Left ventricle myocardium inferior (tissue), 1 donor: ENCODE results near the gene CHEK2. TPM values are rescaled to one million over a fixed set of nuclear protein-coding genes. Genes with fewer than 3 reads are reported as not detected.

Experiments used
- DNase-seq: peaks from one replicate; pipeline ENCODE4 v3.0.0-alpha.2; 2020
- H3K27ac ChIP-seq: fragments of 200-600 bp; replicated peaks from 2 replicates; pipeline ENCODE4 v1.8.0; 2021
- H3K27me3 ChIP-seq: fragments of 200-600 bp; 2 replicates; pipeline ENCODE4 v1.8.0; 2021; ENCODE audit warnings: low read depth
- H3K36me3 ChIP-seq: fragments of 200-600 bp; 2 replicates; pipeline ENCODE4 v1.8.0; 2021
- H3K4me1 ChIP-seq: fragments of 200-600 bp; 2 replicates; pipeline ENCODE4 v1.8.0; 2021
- H3K4me3 ChIP-seq: fragments of 200-600 bp; 2 replicates; pipeline ENCODE4 v1.8.0; 2021; ENCODE audit warnings: mild to moderate bottlenecking, moderate library complexity
- H3K9me3 ChIP-seq: fragments of 200-600 bp; replicated peaks from 2 replicates; pipeline ENCODE4 v1.8.0; 2021
- CTCF ChIP-seq: fragments of 200-600 bp; IDR thresholded peaks from 2 replicates; pipeline ENCODE4 v1.8.0; 2021; ENCODE audit warnings: antibody characterized with exemption, mild to moderate bottlenecking, borderline replicate concordance
- intact Hi-C: fragments of 100-400 bp; cut with micrococcal nuclease; formaldehyde crosslinking; loops from one replicate; pipeline ENCODE4 v1.11.0; 2022
- total RNA-seq: library from RNA; stranded (reverse); fragmentation: NEBNext Ultra II Directional; extraction: Animal tissue kit (Norgen Biotek cat#: 25700); gene quantifications from one replicate; pipeline ENCODE4 v1.2.1, GENCODE V29; 2021
- donor health status: DM: no; HTN: yes; CAD: no; lungs with severe emphysema.

The CHEK2 gene
- total RNA-seq, 1 donor from 2014 or later, result 2.5 TPM

GRCh38 chr22:28736301-28737155, 5.1 kb downstream of the CHEK2 start:
- DNase-seq, result no peak
- intact Hi-C loops, result no loop called here
- H3K4me1 ChIP-seq, result peaks cover 6% of the 10 kb centered on the region
- no peak overlapping the region for H3K27ac ChIP-seq
- H3K9me3 ChIP-seq, result no peaks in the 10 kb centered on the region
- H3K27me3 ChIP-seq, result no peaks in the 10 kb centered on the region
- no peak overlapping the region for H3K4me3 ChIP-seq
- no peak for TF ChIP-seq CTCF
- H3K36me3 ChIP-seq, result no peaks in the 10 kb centered on the region

GRCh38 chr22:28734393-28734792, 7.2 kb downstream of the CHEK2 start:
- intact Hi-C loops, result no loop called here
- Histone ChIP-seq H3K9me3 (no peaks in the 10 kb centered on the region), H3K27me3 (no peaks in the 10 kb centered on the region), H3K27ac (no peak overlapping the region), H3K4me1 (no peaks in the 10 kb centered on the region), H3K4me3 (no peak overlapping the region), H3K36me3 (no peaks in the 10 kb centered on the region)
- no peak for TF ChIP-seq CTCF
- no peak for DNase-seq

- H3K9me3 ChIP-seq, result no peaks in the 10 kb centered on the region
- no peaks in the 10 kb centered on the region for H3K36me3 ChIP-seq
- TF ChIP-seq CTCF, result no peak
- DNase-seq, result no peak
- intact Hi-C loops, result no loop called here
- H3K27me3 ChIP-seq, result no peaks in the 10 kb centered on the region
- no peak overlapping the region for H3K4me3 ChIP-seq
- no peak overlapping the region for H3K27ac ChIP-seq
- H3K4me1 ChIP-seq, result no peaks in the 10 kb centered on the region
Observed at GRCh38 chr22:28730179-28730578, 11.4 kb downstream of the CHEK2 start.

DNA sequence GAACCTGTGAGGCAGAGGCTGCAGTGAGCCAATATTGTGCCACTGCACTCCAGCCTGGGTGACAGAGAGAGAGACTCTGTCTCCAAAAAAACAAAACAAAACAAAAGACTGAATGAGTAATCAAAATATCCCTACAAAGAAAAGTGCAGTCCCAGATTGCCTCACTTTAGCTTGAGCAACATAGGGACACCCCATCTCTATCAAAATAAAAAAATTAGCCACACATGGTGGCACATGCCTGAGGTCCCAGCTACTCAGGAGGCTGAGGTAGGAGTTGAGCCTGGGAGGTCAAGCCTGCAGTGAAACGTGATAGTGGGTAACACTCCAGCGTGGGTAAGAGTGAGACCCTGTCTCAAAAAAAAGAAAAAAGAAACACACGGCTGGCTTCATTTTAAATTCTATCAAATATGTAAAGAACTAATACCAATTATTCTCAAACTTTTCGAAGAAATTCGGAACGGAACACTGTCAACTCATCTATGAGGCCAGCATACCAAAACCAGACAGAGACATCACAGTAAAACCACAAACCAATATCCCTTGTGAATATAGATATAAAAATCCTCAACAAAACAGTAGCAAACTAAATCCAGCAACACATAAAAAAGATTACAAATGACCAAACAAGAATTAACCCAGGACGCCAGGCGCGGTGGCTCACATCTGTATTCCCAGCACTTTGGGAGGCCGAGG, 12.9 kb downstream of the CHEK2 start:
- intact Hi-C loops, result no loop called here
- Histone ChIP-seq H3K36me3 (no peaks in the 10 kb centered on the region), H3K9me3 (no peaks in the 10 kb centered on the region), H3K4me3 (no peak overlapping the region), H3K27me3 (no peaks in the 10 kb centered on the region), H3K27ac (no peak overlapping the region), H3K4me1 (no peaks in the 10 kb centered on the region)
- no peak for DNase-seq
- no peak for TF ChIP-seq CTCF

- no peak overlapping the region for H3K4me3 ChIP-seq
- no peaks in the 10 kb centered on the region for H3K4me1 ChIP-seq
- no peaks in the 10 kb centered on the region for H3K36me3 ChIP-seq
- DNase-seq, result no peak
- H3K9me3 ChIP-seq, result no peaks in the 10 kb centered on the region
- no peak overlapping the region for H3K27ac ChIP-seq
- no peaks in the 10 kb centered on the region for H3K27me3 ChIP-seq
- TF ChIP-seq CTCF, result no peak
- intact Hi-C loops, result no loop called here
Observed at GRCh38 chr22:28728002-28728401, 13.6 kb downstream of the CHEK2 start.
